Naive B cell (primary cell): ENCODE data around the gene MLXIPL. TPM values are rescaled to one million over a fixed set of nuclear protein-coding genes. Genes with fewer than 3 reads are reported as not detected.
A peak's percentile ranks its signal among the peaks of the same experiment; 100 is the strongest.
"Not testable (repeated sequence)": the region's sequence is repeated elsewhere in the genome, so short reads cannot be mapped to it uniquely, and the experiment has no call there.

ENCODE experiments used
- ATAC-seq, 2 donors: fragments of 150-1000 bp; cut with Tn5 transposase; 2 replicates each; pipeline ENCODE4 v1.10.0; 2021; ENCODE audit warnings: low read depth in 2 of 2, mild to moderate bottlenecking in 2 of 2, moderate library complexity in 2 of 2
- DNase-seq: peaks from one replicate; pipeline ENCODE4 v3.0.0; 2022
- H3K27ac Mint-ChIP-seq, 6 donors: one replicate each; pipeline ENCODE4 v1.8.0; 2020 to 2022; ENCODE audit warnings: mild to moderate bottlenecking in 6 of 6, mixed read lengths in 6 of 6, moderate library complexity in 5 of 6, inconsistent platforms in 2 of 6
- H3K27me3 Mint-ChIP-seq, 3 donors: one replicate each; pipeline ENCODE4 v1.8.0; 2021 to 2022; ENCODE audit warnings: mixed read lengths in 3 of 3, mild to moderate bottlenecking in 1 of 3
- H3K36me3 Mint-ChIP-seq, 2 donors: one replicate each; pipeline ENCODE4 v1.8.0; 2020 to 2022; ENCODE audit warnings: mixed read lengths in 2 of 2, inconsistent platforms in 1 of 2, mild to moderate bottlenecking in 1 of 2
- H3K4me1 Mint-ChIP-seq, 3 donors: one replicate each; pipeline ENCODE4 v1.8.0; 2020 to 2022; ENCODE audit warnings: mixed read lengths in 3 of 3, inconsistent platforms in 1 of 3, mild to moderate bottlenecking in 1 of 3, moderate library complexity in 1 of 3
- H3K4me3 Mint-ChIP-seq, 8 donors: one replicate each; pipeline ENCODE4 v1.8.0; 2020 to 2022; ENCODE audit warnings: mild to moderate bottlenecking in 8 of 8, mixed read lengths in 8 of 8, moderate library complexity in 8 of 8, inconsistent platforms in 2 of 8
- H3K9me3 Mint-ChIP-seq, 7 donors: one replicate each; pipeline ENCODE4 v1.8.0; 2020 to 2022; ENCODE audit warnings: mixed read lengths in 7 of 7, mild to moderate bottlenecking in 5 of 7, inconsistent platforms in 2 of 7, moderate library complexity in 1 of 7
- polyA plus RNA-seq, 6 donors: library from polyadenylated mRNA; unstranded; fragments of 300-500 nt; fragmentation: Illumina TruSeq; gene quantifications; one replicate each; pipeline ENCODE4 v1.2.3, GENCODE V29; 2021; ENCODE audit warnings: low read depth in 6 of 6

The MLXIPL gene
- polyA plus RNA-seq, 6 donors from 2014 or later = not detected

- Mint-ChIP-seq H3K4me1 (peaks cover 0 to 1% (median 0%) of the 10 kb centered on the region in 3 donors), H3K9me3 (peaks cover 0 to 1% (median 0%) of the 10 kb centered on the region in 7 donors), H3K4me3 (no peak overlapping the region), H3K36me3 (peaks cover 6 to 8% of the 10 kb centered on the region in 2 donors), H3K27ac (no peak overlapping the region), H3K27me3 (peaks cover 10 to 54% (median 43%) of the 10 kb centered on the region in 3 donors)
- DNase-seq = no peak
- no peak for ATAC-seq
These were observed 25.0 kb downstream of the MLXIPL start for GRCh38 chr7:73599151-73599882.

GRCh38 chr7:73597978-73598782, 26.1 kb downstream of the MLXIPL start:
- ATAC-seq (no peak), DNase-seq (no peak)
- Mint-ChIP-seq H3K27ac (no peak overlapping the region), H3K27me3 (peaks cover 10 to 55% (median 47%) of the 10 kb centered on the region in 3 donors), H3K36me3 (peaks cover 6 to 8% of the 10 kb centered on the region in 2 donors), H3K4me1 (peaks cover 0 to 1% (median 0%) of the 10 kb centered on the region in 3 donors), H3K4me3 (peak overlapping the region in 1 of 8 donors; percentile 36), H3K9me3 (peaks cover 0 to 1% (median 0%) of the 10 kb centered on the region in 7 donors)

- Mint-ChIP-seq H3K27me3 (peaks cover 10 to 42% (median 36%) of the 10 kb centered on the region in 3 donors), H3K36me3 (peaks cover 6 to 8% of the 10 kb centered on the region in 2 donors), H3K27ac (no peak overlapping the region), H3K4me1 (peaks cover 0 to 1% (median 0%) of the 10 kb centered on the region in 3 donors), H3K4me3 (no peak overlapping the region), H3K9me3 (peaks cover 0 to 1% (median 0%) of the 10 kb centered on the region in 7 donors)
- DNase-seq (no peak), ATAC-seq (no peak)
These were observed 27.9 kb downstream of the MLXIPL start for GRCh38 chr7:73596191-73597065.

GRCh38 chr7:73595358-73595757, 29.0 kb downstream of the MLXIPL start:
- peaks cover 6 to 8% of the 10 kb centered on the region in 2 donors for H3K36me3 Mint-ChIP-seq
- no peak overlapping the region for H3K4me3 Mint-ChIP-seq
- peaks cover 0 to 1% (median 0%) of the 10 kb centered on the region in 3 donors for H3K4me1 Mint-ChIP-seq
- DNase-seq (no peak), ATAC-seq (no peak)
- H3K9me3 Mint-ChIP-seq = peaks cover 0 to 1% (median 0%) of the 10 kb centered on the region in 7 donors
- peaks cover 10 to 42% (median 36%) of the 10 kb centered on the region in 3 donors for H3K27me3 Mint-ChIP-seq
- H3K27ac Mint-ChIP-seq = no peak overlapping the region

GRCh38 chr7:73593207-73594045, 30.9 kb downstream of the MLXIPL start:
- Mint-ChIP-seq H3K9me3 (peaks cover 0 to 1% (median 0%) of the 10 kb centered on the region in 7 donors), H3K27ac (no peak overlapping the region), H3K4me1 (no peaks in the 10 kb centered on the region), H3K27me3 (peaks cover 10 to 29% (median 20%) of the 10 kb centered on the region in 3 donors), H3K36me3 (peaks cover 6 to 7% of the 10 kb centered on the region in 2 donors), H3K4me3 (no peak overlapping the region)
- no peak for ATAC-seq
- DNase-seq = no peak

- H3K36me3 Mint-ChIP-seq = no peaks in the 10 kb centered on the region
- H3K27ac Mint-ChIP-seq = peak overlapping the region in 4 of 6 donors; percentile 31 to 88 (median 60)
- DNase-seq (no peak), ATAC-seq (no peak)
- H3K4me3 Mint-ChIP-seq = peak overlapping the region in 2 of 8 donors; percentile 0 to 9
- H3K27me3 Mint-ChIP-seq = no peaks in the 10 kb centered on the region
- H3K4me1 Mint-ChIP-seq = peaks cover 5 to 10% (median 9%) of the 10 kb centered on the region in 3 donors
- no peaks in the 10 kb centered on the region for H3K9me3 Mint-ChIP-seq
These were observed 37.4 kb downstream of the MLXIPL start for GRCh38 chr7:73586911-73587310.

- no peaks in the 10 kb centered on the region for H3K27me3 Mint-ChIP-seq
- H3K4me1 Mint-ChIP-seq = peaks cover 5 to 10% (median 9%) of the 10 kb centered on the region in 3 donors
- no peak for ATAC-seq
- no peak overlapping the region for H3K4me3 Mint-ChIP-seq
- no peak for DNase-seq
- no peaks in the 10 kb centered on the region for H3K9me3 Mint-ChIP-seq
- no peak overlapping the region for H3K27ac Mint-ChIP-seq
- H3K36me3 Mint-ChIP-seq = no peaks in the 10 kb centered on the region
These were observed 39.1 kb downstream of the MLXIPL start for GRCh38 chr7:73585196-73585595.

- Mint-ChIP-seq H3K4me1 (peaks cover 15 to 22% (median 18%) of the 10 kb centered on the region in 3 donors), H3K36me3 (no peaks in the 10 kb centered on the region), H3K27ac (no peak overlapping the region), H3K27me3 (no peaks in the 10 kb centered on the region), H3K4me3 (no peak overlapping the region), H3K9me3 (peaks cover 0 to 3% (median 0%) of the 10 kb centered on the region in 7 donors)
- ATAC-seq (no peak), DNase-seq (no peak)
These were observed 41.6 kb downstream of the MLXIPL start for GRCh38 chr7:73582664-73583202.

GRCh38 chr7:73581006-73581405, 43.3 kb downstream of the MLXIPL start:
- H3K27me3 Mint-ChIP-seq, DNase-seq, ATAC-seq, H3K36me3 Mint-ChIP-seq, H3K9me3 Mint-ChIP-seq, H3K27ac Mint-ChIP-seq: not testable (repeated sequence)
- peaks cover 21 to 30% (median 21%) of the 10 kb centered on the region in 3 donors for H3K4me1 Mint-ChIP-seq
- peak overlapping the region in 1 of 8 donors; percentile 10 for H3K4me3 Mint-ChIP-seq

GRCh38 chr7:73578342-73579128, 45.8 kb downstream of the MLXIPL start, which contains the start of gene TBL2:
Gene TBL2, minus strand, starts transcription at chr7:73578579. Its CDS starts 30 bp downstream, at chr7:73578549.
- peak within 1 kb of the TSS; percentile 96 to 99 (median 98) for H3K27ac Mint-ChIP-seq
- H3K27me3 Mint-ChIP-seq = no peaks in the 10 kb centered on the region
- peaks cover 26 to 40% (median 31%) of the 10 kb centered on the region in 3 donors for H3K4me1 Mint-ChIP-seq
- peaks cover 4 to 12% of the 10 kb centered on the region in 2 donors for H3K36me3 Mint-ChIP-seq
- ATAC-seq (peak; percentile 82 to 83), DNase-seq (peak; percentile 98)
- H3K9me3 Mint-ChIP-seq = peaks cover 0 to 3% (median 0%) of the 10 kb centered on the region in 7 donors
- peak within 1 kb of the TSS; percentile 86 to 99 (median 97) for H3K4me3 Mint-ChIP-seq

- peak in 1 of 2 donors; percentile 1 for ATAC-seq
- H3K27me3 Mint-ChIP-seq = no peaks in the 10 kb centered on the region
- H3K4me1 Mint-ChIP-seq = peaks cover 26 to 42% (median 32%) of the 10 kb centered on the region in 3 donors
- peak overlapping the region; percentile 86 to 99 (median 97) for H3K4me3 Mint-ChIP-seq
- H3K27ac Mint-ChIP-seq = peak overlapping the region in 5 of 6 donors; percentile 12 to 98 (median 91)
- peaks cover 0 to 3% (median 0%) of the 10 kb centered on the region in 7 donors for H3K9me3 Mint-ChIP-seq
- DNase-seq = no peak
- H3K36me3 Mint-ChIP-seq = peaks cover 4 to 12% of the 10 kb centered on the region in 2 donors
These were observed 46.5 kb downstream of the MLXIPL start for GRCh38 chr7:73577627-73578341.
